PC-9 (cell line): Measurements from ENCODE around the gene XIRP2.

Source experiments
- EZH2 ChIP-seq: fragments of 200-600 bp; sonication (generic); IDR thresholded peaks from 2 replicates; pipeline ENCODE4 v1.8.0; 2017; ENCODE audit warnings: antibody characterized with exemption, low read depth
- TF ChIP-seq, protein P1 (sequence below): fragments of 200-600 bp; sonication (generic); conservative IDR thresholded peaks from 2 replicates; pipeline ENCODE4 v1.6.1; 2017; ENCODE audit warnings: mixed run types, antibody characterized with exemption, mild to moderate bottlenecking, moderate library complexity

- TF ChIP-seq, protein P1, sequence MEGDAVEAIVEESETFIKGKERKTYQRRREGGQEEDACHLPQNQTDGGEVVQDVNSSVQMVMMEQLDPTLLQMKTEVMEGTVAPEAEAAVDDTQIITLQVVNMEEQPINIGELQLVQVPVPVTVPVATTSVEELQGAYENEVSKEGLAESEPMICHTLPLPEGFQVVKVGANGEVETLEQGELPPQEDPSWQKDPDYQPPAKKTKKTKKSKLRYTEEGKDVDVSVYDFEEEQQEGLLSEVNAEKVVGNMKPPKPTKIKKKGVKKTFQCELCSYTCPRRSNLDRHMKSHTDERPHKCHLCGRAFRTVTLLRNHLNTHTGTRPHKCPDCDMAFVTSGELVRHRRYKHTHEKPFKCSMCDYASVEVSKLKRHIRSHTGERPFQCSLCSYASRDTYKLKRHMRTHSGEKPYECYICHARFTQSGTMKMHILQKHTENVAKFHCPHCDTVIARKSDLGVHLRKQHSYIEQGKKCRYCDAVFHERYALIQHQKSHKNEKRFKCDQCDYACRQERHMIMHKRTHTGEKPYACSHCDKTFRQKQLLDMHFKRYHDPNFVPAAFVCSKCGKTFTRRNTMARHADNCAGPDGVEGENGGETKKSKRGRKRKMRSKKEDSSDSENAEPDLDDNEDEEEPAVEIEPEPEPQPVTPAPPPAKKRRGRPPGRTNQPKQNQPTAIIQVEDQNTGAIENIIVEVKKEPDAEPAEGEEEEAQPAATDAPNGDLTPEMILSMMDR, result no peak
- no peak for TF ChIP-seq EZH2
Measured at GRCh38 chr2:167182403-167182802, 294.1 kb downstream of the XIRP2 start.
